Uterus (tissue), 4 donors: ENCODE measurements around the gene ASH1L. TPM values are rescaled to one million over a fixed set of nuclear protein-coding genes. Genes with fewer than 3 reads are reported as not detected.
"Not testable (repeated sequence)": the region's sequence is repeated elsewhere in the genome, so short reads cannot be mapped to it uniquely, and the experiment has no call there.

Experiments used
- DNase-seq, 2 donors: peaks; one replicate each; pipeline ENCODE4 v3.0.0-alpha.2; 2019 to 2020
- H3K27ac ChIP-seq, 2 donors: fragments of 200-600 bp; sonication (generic); 1 replicate in 1 of 2; 2 replicates in 1 of 2; pipeline ENCODE4 v1.5.1; 2016 to 2018
- H3K27me3 ChIP-seq, 2 donors: fragments of 200-600 bp; sonication (generic); one replicate each; pipeline ENCODE4 v1.5.1; 2018 to 2019; ENCODE audit warnings: control low read depth in 1 of 2
- H3K36me3 ChIP-seq, 2 donors: fragments of 200-600 bp; sonication (generic); one replicate each; pipeline ENCODE4 v1.5.1; 2019; ENCODE audit warnings: control low read depth in 1 of 2
- H3K4me1 ChIP-seq, 2 donors: fragments of 200-600 bp; sonication (generic); one replicate each; pipeline ENCODE4 v1.5.1; 2018 to 2019; ENCODE audit warnings: control low read depth in 1 of 2
- H3K4me3 ChIP-seq, 2 donors: fragments of 200-600 bp; sonication (generic); 1 replicate in 1 of 2; 2 replicates in 1 of 2; pipeline ENCODE4 v1.5.1; 2018 to 2019; ENCODE audit warnings: mild to moderate bottlenecking in 1 of 2
- H3K9me3 ChIP-seq, 2 donors: fragments of 200-600 bp; sonication (generic); one replicate each; pipeline ENCODE4 v1.5.1; 2019; ENCODE audit warnings: control low read depth in 1 of 2
- POLR2A ChIP-seq, 2 donors: fragments of 450-650 bp; IDR thresholded peaks; one replicate each; pipeline ENCODE4 v1.6.1; 2016; ENCODE audit warnings: antibody characterized with exemption in 2 of 2, mild to moderate bottlenecking in 1 of 2, moderate library complexity in 1 of 2
- intact Hi-C: fragments of 100-400 bp; cut with DNase I; formaldehyde crosslinking; loops from one replicate; pipeline ENCODE4 v1.15.1; 2023; ENCODE audit warnings: low total_unique reads
- total RNA-seq, 4 donors: library from RNA; depleted of rRNA in 3 of 4; stranded (reverse); fragments of >200 nt in 3 of 4; gene quantifications; one replicate each; pipeline versions ENCODE4 v1.1.0 to v1.2.4, GENCODE V29; 2014 to 2023
- TF ChIP-seq, protein P1 (sequence below), 4 experiments: fragments of 200-600 bp in 2 of 4; fragments of 450-650 bp in 2 of 4; sonication (generic) in 2 of 4; IDR thresholded peaks; one replicate each; pipeline ENCODE4 v1.5.1; 2016 to 2019; ENCODE audit warnings: antibody characterized with exemption in 4 of 4, mild to moderate bottlenecking in 2 of 4, moderate library complexity in 1 of 4
- donor health status: DM: yes; HTN: yes; CAD: no.

Gene ASH1L
- total RNA-seq, 4 donors from 2014 or later: 48.9 to 159 (median 99.8) TPM

DNA sequence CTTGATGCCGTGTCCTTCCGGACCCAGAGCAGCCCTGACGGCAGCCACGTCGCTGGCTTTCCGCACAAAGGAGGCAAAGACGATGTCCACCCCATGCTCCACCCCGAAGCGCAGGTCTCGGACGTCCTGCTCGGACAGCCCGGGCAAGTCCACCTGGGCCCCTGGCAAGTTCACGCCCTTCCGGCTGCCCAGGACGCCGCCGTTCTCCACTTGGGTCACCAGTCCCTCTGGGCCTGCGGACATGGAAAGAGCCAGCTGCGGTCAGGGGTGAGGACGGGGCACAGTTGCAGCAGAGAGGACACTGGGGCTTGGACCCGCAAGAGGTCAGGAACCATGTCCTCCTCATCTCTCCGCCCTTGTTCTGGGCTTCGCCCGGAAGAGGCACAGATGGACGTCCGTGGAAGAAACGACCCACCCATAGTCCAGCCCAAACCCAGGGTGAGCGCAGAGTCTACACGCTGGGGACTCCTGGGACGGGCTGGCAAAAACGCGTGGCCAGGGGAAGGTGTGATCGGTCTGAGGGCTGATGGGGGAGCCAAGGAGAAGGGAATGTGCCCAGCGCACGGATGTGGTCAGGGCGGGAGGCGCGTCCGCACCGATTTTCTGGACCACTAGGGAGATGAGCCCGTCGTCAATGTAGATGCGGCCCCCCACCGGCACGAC lies 268.0 kb downstream of the ASH1L start:
- Histone ChIP-seq H3K4me3 (no peak overlapping the region), H3K36me3 (no peaks in the 10 kb centered on the region), H3K4me1 (no peaks in the 10 kb centered on the region), H3K27me3 (peaks cover 5 to 9% of the 10 kb centered on the region in 2 donors), H3K27ac (no peak overlapping the region), H3K9me3 (no peaks in the 10 kb centered on the region)
- DNase-seq: no peak
- intact Hi-C loops: no loop called here
- TF ChIP-seq, protein P1, sequence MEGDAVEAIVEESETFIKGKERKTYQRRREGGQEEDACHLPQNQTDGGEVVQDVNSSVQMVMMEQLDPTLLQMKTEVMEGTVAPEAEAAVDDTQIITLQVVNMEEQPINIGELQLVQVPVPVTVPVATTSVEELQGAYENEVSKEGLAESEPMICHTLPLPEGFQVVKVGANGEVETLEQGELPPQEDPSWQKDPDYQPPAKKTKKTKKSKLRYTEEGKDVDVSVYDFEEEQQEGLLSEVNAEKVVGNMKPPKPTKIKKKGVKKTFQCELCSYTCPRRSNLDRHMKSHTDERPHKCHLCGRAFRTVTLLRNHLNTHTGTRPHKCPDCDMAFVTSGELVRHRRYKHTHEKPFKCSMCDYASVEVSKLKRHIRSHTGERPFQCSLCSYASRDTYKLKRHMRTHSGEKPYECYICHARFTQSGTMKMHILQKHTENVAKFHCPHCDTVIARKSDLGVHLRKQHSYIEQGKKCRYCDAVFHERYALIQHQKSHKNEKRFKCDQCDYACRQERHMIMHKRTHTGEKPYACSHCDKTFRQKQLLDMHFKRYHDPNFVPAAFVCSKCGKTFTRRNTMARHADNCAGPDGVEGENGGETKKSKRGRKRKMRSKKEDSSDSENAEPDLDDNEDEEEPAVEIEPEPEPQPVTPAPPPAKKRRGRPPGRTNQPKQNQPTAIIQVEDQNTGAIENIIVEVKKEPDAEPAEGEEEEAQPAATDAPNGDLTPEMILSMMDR (IDR thresholded peaks at IDR 0.05): no peak
- no peak for TF ChIP-seq POLR2A (IDR thresholded peaks at IDR 0.05)

DNA sequence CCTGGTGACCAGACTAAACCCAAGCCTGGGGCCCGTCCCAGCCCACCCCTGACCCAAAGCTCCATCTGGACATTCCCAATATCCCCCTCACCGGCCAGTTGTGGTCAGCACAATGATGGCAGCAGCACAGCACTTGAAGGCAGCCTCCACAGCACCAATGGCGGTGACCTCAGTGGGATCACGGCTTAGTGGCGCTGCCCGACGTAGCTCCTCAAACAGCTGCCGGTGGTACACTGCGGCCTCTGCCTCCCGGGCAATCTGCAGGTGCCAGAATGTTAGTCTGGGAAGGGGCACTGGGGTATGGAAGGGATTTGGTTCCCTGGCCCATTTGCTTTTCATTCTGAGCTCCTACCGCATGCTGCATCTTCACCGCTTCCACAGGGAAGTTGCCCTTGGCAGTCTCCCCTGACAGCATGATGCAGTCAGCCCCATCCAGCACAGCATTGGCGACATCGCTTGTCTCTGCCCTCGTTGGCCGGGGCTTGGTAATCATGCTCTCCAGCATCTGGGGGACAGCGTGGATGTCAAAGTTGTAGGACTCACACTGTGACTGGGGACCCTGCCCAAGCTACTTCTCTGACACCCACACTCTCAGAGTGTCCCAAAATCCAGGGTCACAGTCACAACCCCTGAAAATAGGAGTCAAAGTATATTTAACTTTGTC lies 269.4 kb downstream of the ASH1L start:
- H3K4me3 ChIP-seq: no peak overlapping the region
- H3K9me3 ChIP-seq: no peaks in the 10 kb centered on the region
- H3K27me3 ChIP-seq: peaks cover 5 to 9% of the 10 kb centered on the region in 2 donors
- intact Hi-C loops: no loop called here
- no peak for TF ChIP-seq POLR2A (IDR thresholded peaks at IDR 0.05)
- TF ChIP-seq, protein P1 (IDR thresholded peaks at IDR 0.05): no peak
- DNase-seq: no peak
- H3K27ac ChIP-seq: no peak overlapping the region
- H3K4me1 ChIP-seq: no peaks in the 10 kb centered on the region
- no peaks in the 10 kb centered on the region for H3K36me3 ChIP-seq

DNA sequence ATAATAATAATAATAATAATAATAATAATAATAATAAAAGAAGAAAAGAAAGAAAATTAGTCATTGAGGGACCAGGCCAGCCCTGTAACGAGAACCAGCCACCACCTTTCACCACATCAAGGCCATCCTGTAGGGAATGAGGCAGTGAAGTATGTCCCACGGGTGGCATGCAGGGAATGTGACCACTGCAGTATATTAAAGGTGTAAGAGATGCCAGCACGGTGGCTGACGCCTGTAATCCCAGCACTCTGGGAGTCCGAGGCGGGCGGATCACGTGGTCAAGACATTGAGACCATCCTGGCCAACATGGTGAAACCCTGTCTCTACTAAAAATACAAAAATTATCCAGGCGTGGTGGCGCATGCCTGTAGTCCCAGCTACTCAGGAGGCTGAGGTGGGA lies 271.6 kb downstream of the ASH1L start:
- H3K36me3 ChIP-seq, H3K4me1 ChIP-seq, DNase-seq, H3K9me3 ChIP-seq, H3K27me3 ChIP-seq, intact Hi-C loops, H3K4me3 ChIP-seq, H3K27ac ChIP-seq: not testable (repeated sequence)

DNA sequence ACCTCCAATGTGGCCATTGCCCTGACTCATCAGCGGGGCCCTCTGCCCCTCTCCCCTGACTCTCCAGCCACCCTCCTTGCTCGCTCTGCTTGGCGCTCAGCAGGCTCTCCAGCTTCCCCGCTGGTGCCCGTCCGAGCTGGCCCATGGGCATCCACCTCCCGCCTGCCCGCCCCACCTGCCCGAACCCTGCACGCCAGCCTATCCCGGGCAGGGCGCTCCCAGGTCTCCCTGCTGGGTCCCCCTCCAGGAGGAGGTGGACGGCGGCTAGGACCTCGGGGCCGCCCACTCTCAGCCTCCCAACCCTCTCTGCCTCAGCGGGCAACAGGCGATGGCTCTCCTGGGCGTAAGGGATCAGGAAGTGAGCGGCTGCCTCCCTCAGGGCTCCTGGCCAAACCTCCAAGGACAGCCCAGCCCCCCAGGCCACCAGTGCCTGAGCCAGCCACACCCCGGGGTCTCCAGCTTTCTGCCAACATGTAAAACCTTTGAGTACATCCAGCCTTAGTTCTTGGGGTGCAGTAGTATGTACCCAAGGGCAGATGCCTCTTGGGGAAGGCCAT lies 274.5 kb downstream of the ASH1L start:
- TF ChIP-seq POLR2A (IDR thresholded peaks at IDR 0.05): no peak
- TF ChIP-seq, protein P1 (IDR thresholded peaks at IDR 0.05): no peak
- Histone ChIP-seq H3K4me1 (no peaks in the 10 kb centered on the region), H3K27ac (no peak overlapping the region), H3K4me3 (no peak overlapping the region), H3K36me3 (no peaks in the 10 kb centered on the region), H3K27me3 (no peaks in the 10 kb centered on the region), H3K9me3 (no peaks in the 10 kb centered on the region)
- no peak for DNase-seq
- intact Hi-C loops: no loop called here

DNA sequence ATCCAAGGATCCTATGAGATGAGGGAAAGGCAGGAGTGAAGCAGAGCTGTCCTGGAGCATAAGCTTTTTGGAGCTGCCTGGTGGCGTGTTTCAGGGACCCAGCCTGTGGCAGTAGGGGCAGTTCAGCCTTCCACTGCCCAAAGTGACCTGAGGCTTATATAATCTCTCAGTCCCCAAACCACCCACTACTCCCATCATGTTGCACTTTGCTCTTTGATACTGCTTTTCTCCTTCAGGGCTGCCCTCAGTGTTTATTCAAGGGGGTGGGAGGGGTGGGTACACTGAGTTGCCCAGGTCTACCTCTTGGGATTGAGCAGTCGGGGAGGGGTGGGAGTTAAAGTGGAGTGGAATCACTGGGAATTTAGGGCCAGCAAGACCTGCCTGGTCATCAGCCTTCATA lies 276.1 kb downstream of the ASH1L start:
- TF ChIP-seq POLR2A (IDR thresholded peaks at IDR 0.05): no peak
- TF ChIP-seq, protein P1 (IDR thresholded peaks at IDR 0.05): no peak
- intact Hi-C loops: no loop called here
- Histone ChIP-seq H3K36me3 (no peaks in the 10 kb centered on the region), H3K4me3 (no peak overlapping the region), H3K4me1 (no peaks in the 10 kb centered on the region), H3K9me3 (no peaks in the 10 kb centered on the region), H3K27me3 (no peaks in the 10 kb centered on the region), H3K27ac (no peak overlapping the region)
- DNase-seq: no peak
